ENCODE measurements around the gene ZNF468.
"Not testable (repeated sequence)": the region's sequence is repeated elsewhere in the genome, so short reads cannot be mapped to it uniquely, and the experiment has no call there.

Gene ZNF468

GRCh38 chr19:52857378-52858191 lies at the start of gene ZNF468:
TSS of gene ZNF468 (minus strand) at chr19:52857619. CDS start at chr19:52854272, 3,347 bp downstream.
- peak; percentile 32 to 49 (median 45) for DNase-seq (ENCODE audit: low read depth in 3 of 3, low spot score in 1 of 3)

GRCh38 chr19:52904052-52904780 lies 46.8 kb upstream of the ZNF468 start:
- DNase-seq (ENCODE audit: low read depth in 3 of 3, low spot score in 1 of 3): not testable (repeated sequence)

GRCh38 chr19:52901842-52902241 lies 44.4 kb upstream of the ZNF468 start:
- DNase-seq (ENCODE audit: low read depth in 3 of 3, low spot score in 1 of 3): no peak

- DNase-seq (ENCODE audit: low read depth in 3 of 3, low spot score in 1 of 3): not testable (repeated sequence)
Observed at GRCh38 chr19:52898596-52898995, 41.2 kb upstream of the ZNF468 start.

GRCh38 chr19:52898101-52898500 lies 40.7 kb upstream of the ZNF468 start:
- DNase-seq (ENCODE audit: low read depth in 3 of 3, low spot score in 1 of 3): no peak

- peak; percentile 77 to 81 (median 77) for DNase-seq (ENCODE audit: low read depth in 3 of 3, low spot score in 1 of 3)
Observed at GRCh38 chr19:52897138-52897935, 39.9 kb upstream of the ZNF468 start, which contains the start of gene ZNF320. TSS of gene ZNF320 (minus strand) at chr19:52897635. CDS start at chr19:52890255, 7,380 bp downstream.

- DNase-seq (ENCODE audit: low read depth in 3 of 3, low spot score in 1 of 3): no peak
Observed at GRCh38 chr19:52896431-52897137, 39.2 kb upstream of the ZNF468 start.

- DNase-seq (ENCODE audit: low read depth in 3 of 3, low spot score in 1 of 3): no peak
Observed at GRCh38 chr19:52891336-52891735, 33.9 kb upstream of the ZNF468 start.

- no peak for DNase-seq (ENCODE audit: low read depth in 3 of 3, low spot score in 1 of 3)
Observed at GRCh38 chr19:52889931-52890330, 32.5 kb upstream of the ZNF468 start.

- no peak for DNase-seq (ENCODE audit: low read depth in 3 of 3, low spot score in 1 of 3)
Observed at GRCh38 chr19:52889076-52889475, 31.7 kb upstream of the ZNF468 start.

GRCh38 chr19:52880895-52881389 lies 23.5 kb upstream of the ZNF468 start:
- DNase-seq (ENCODE audit: low read depth in 3 of 3, low spot score in 1 of 3): no peak

GRCh38 chr19:52872996-52873395 lies 15.6 kb upstream of the ZNF468 start:
- not testable (repeated sequence) for DNase-seq (ENCODE audit: low read depth in 3 of 3, low spot score in 1 of 3)

GRCh38 chr19:52871466-52871865 lies 14.0 kb upstream of the ZNF468 start:
- DNase-seq (ENCODE audit: low read depth in 3 of 3, low spot score in 1 of 3): no peak

- not testable (repeated sequence) for DNase-seq (ENCODE audit: low read depth in 3 of 3, low spot score in 1 of 3)
Observed at GRCh38 chr19:52868031-52868430, 10.6 kb upstream of the ZNF468 start.

- DNase-seq (ENCODE audit: low read depth in 3 of 3, low spot score in 1 of 3): not testable (repeated sequence)
Observed at GRCh38 chr19:52856540-52857377, 660 bp downstream of the ZNF468 start.

- not testable (repeated sequence) for DNase-seq (ENCODE audit: low read depth in 3 of 3, low spot score in 1 of 3)
Observed at GRCh38 chr19:52847352-52847751, 10.1 kb downstream of the ZNF468 start.

GRCh38 chr19:52840825-52841465 lies 16.5 kb downstream of the ZNF468 start:
- DNase-seq (ENCODE audit: low read depth in 3 of 3, low spot score in 1 of 3): not testable (repeated sequence)

GRCh38 chr19:52834289-52834688 lies 23.1 kb downstream of the ZNF468 start:
- not testable (repeated sequence) for DNase-seq (ENCODE audit: low read depth in 3 of 3, low spot score in 1 of 3)

- not testable (repeated sequence) for DNase-seq (ENCODE audit: low read depth in 3 of 3, low spot score in 1 of 3)
Observed at GRCh38 chr19:52833541-52833940, 23.9 kb downstream of the ZNF468 start.

All from stimulated activated CD4-positive, alpha-beta T cell treated with anti-CD3 and anti-CD28 coated beads, TNF-alpha, amount 100 ng/mL, for 1 hour (primary cell).